ENCODE measurements around the gene IL17RA.
A peak's percentile ranks its signal among the peaks of the same experiment; 100 is the strongest.
"Not testable (repeated sequence)": the region's sequence is repeated elsewhere in the genome, so short reads cannot be mapped to it uniquely, and the experiment has no call there.

Gene IL17RA

DNA sequence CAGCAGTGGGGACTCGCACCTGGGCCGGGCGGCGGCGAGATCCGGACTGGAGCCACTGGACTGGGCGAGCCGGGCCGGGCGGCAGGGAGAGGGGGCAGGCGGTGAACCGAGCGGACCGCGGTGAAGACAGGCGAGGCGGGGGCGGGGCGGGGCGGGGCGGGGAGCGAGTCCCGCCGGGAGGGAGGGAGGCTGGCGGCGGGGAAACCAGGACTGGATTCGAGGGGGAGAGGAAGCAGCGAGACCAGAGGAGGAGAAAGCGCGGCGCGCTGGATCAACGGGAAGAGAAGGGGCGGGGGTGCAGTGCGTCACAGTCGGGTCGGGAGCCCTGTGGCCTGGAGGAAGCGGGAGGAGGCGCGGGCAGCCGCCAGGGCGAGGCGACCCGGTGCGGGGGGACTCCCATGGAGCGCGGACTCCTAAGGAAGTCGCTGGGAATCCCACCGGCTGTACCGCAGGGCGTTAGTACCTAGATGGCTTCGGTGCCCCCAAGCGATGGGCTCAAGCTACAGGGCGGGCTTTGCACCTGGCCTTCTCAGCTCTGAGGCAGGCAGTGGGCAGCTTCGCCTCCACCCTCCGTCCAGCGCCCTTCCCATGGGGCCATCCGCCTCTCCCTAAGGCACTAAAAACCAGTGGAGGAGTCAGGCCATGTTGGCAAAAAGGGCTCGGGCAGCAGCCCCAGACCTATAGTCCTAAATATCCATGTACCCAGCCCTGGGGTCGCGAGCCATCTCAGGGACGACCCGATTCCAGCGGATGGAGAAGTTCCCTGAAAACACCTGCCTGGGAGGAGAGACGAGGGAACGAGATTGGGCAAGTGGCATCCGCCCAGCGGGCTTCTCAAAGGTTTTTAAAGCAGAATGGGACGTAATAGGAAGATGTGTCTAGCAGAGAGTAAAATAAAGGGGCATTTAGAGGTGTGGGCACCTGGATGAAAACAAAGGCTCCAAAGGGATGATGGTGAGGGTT is 36.7 kb downstream of the IL17RA start, which contains the start of gene TMEM121B:
TSS of gene TMEM121B (minus strand) at position 128 of the 963 bp plus-strand sequence. CDS start 233 bp downstream, outside the sequence.
- peak in 11 of 14 donors; percentile 18 to 89 (median 47) for DNase-seq

DNA sequence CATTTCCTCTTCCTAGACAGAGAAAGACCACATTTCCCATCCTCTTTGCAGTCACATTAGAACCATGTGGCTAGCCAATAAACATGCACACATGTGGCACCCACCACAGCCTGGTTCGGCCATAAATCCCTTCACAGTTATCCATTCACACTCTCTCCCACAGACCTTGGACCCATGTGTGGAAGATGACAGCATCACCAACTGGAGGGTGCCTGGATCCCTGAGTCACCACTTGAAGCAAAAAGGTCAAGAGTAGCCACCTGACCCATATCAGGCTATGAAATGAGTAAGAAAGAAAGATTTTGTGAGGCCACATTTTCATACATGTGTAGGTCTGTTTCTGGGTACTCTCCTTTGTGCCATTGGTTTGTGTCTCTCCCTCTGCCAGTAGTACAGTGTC is 45.4 kb downstream of the IL17RA start:
- no peak for DNase-seq

DNA sequence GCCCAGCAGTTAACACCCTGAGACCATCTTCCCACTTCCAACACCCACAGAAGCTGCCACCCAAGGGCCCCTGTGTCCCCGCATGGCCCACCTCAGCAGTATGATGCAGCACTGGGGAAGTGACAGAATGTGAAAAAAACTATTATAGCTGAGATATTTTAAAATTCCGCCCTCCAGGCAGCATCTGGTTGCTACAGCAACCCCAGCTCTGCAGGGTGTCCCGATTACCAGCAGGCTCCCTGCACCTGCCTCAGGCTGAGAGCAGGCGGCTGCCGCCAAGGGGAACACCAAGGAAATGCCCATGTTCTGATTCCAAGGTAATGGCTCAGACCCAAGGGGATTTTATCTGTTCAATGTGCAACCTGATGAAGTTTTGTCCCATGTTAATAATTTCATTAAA is 46.9 kb downstream of the IL17RA start:
- DNase-seq: no peak

DNA sequence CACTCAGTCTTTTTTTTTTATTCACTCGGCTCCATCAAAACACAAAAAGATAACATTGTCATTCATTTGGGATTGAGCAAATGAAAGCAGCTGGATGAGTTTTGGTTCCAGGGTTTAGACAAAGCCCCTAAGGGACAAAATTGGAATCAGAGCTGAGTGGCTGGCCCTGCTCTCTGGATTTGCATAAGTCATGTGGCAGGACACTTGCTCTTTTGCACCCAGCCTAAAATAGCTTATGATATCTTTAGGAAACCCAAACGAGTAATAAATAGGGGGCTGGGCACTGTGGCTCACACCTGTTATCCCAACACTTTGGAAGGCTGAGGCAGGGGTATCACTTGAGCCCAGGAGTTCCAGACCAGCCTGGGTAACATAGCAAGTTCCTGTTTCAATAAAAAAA is 47.3 kb downstream of the IL17RA start:
- no peak for DNase-seq

DNA sequence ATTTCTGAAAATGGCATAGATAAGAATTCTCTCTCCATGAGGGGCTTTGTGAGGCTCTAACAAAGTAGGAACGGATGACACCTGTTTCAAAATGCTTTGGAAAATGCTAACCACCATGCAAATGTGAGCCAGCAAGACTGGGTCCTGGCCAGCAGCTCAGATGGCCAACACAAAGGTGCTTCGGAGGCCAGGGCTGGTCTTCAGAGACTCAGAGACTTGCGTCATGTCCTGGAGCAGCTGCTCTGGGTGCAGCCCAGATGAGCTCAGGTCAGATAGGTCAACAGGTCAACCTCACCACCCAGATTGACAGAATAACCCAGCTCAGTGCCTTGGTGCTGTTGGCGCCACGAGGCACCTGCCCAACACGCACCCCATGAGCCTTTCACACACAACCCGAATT is 48.3 kb downstream of the IL17RA start:
- no peak for DNase-seq

DNA sequence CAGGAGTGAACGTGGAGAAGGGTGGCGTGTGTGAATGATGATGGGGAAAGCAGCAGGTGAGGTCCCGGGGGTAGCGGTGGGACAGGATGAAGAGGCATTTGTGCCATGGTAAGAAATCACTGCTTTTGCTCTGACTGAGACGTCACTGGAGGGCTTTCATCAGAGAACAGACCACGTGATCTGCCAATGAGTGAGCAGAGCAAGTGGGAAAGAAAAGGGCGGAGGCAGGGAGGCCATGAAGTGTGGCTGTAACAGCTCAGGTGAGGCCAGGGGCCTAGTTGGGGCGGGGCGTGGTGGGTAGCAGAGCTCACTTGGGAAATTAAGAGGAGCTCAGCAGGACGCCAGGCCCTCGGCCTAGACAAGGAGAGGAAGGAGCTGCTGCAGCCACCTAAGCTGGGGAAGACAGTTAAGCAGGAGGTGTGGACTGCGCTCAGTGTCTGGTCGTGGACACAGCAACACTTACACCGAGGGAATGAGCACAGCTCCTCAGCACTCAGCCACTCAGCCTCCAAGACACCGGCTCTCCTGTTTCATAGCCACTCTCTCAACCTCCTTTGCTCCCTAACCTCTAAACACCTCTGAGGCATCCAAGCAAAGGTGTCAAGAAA is 50.5 kb downstream of the IL17RA start:
- DNase-seq: no peak

DNA sequence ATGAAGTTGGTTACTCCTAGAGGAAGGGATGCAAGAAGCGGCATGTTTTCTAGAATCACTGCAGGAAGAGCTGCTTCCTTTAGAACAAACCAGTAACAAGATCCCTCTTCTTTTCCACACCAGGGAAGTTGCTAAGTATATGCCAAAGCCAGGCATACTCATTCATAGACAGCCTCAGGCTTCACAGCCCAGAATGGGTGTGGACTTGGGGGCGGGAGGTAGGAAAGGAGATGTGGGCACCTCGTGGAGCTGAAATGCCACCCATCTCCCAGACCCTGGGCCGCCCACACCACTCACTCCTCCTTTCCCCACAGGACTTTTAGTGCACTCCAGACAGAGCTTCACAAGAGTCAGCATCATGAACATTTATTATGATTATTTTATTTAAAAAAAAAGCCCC is 52.4 kb downstream of the IL17RA start:
- no peak for DNase-seq

DNA sequence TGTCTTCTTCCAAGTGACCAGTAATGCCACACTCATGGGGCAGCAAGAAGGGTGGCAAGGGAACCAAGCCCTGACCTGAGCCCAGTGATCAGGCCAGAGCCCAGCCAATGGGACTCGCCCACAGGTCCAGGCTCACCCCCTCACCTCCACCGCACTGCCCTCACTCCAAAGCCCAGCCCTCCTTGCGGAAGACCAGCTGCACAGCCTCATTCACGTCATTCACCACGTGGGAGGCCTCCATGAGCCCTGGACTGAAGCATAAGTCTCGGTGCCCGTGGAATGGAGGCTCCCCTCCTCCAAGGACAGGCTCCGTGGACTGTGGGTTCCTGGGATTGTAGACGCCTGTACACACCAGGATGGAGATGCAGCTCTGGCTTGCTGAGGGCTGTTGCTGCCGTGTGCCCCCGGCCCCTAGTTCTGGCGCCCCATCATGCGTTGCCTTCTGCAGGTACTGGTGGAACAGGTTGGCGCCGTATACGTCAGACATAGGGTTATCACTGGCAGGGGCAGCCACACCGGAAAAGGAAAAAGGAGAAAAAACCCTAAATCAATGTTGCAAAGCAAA is 53.1 kb downstream of the IL17RA start:
- no peak for DNase-seq

DNA sequence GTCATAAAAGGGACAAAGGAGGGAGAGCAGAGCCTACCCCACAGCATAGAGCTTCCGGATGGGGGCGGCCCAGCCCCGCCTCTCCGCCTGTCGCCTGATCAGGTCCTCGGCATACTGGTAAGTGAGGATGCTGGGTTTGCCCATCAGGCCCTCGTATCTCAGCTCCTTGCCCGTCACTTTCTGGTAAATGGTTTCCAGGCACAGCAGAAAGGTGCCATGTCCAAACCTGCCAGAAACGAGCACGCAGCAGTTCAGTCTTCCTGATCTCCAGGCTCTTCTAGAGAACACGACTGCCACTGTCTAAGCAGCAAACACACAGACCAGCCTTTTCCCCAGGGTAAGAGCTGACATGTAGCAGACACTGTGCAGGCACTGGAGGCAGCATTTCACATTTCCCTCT is 53.7 kb downstream of the IL17RA start:
- no peak for DNase-seq

DNA sequence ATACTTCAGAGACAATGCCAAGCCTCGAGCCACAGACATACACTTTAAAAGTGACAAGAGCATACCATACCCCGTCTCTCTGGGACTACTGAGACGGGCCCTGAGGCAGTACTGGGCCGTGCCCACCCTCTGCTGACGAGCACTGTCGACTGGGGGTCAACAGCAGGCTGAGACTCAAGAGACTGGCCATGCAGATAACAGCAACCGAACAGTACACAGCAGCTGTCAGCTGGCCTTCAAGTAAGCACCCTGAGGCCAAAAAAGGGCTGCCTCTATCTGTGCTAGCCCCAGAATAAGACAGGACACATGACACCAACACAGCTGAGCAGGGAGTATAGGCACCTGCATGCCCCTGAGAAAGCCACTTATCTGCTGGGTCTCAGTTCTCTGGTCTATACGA is 55.2 kb downstream of the IL17RA start:
- no peak for DNase-seq

DNA sequence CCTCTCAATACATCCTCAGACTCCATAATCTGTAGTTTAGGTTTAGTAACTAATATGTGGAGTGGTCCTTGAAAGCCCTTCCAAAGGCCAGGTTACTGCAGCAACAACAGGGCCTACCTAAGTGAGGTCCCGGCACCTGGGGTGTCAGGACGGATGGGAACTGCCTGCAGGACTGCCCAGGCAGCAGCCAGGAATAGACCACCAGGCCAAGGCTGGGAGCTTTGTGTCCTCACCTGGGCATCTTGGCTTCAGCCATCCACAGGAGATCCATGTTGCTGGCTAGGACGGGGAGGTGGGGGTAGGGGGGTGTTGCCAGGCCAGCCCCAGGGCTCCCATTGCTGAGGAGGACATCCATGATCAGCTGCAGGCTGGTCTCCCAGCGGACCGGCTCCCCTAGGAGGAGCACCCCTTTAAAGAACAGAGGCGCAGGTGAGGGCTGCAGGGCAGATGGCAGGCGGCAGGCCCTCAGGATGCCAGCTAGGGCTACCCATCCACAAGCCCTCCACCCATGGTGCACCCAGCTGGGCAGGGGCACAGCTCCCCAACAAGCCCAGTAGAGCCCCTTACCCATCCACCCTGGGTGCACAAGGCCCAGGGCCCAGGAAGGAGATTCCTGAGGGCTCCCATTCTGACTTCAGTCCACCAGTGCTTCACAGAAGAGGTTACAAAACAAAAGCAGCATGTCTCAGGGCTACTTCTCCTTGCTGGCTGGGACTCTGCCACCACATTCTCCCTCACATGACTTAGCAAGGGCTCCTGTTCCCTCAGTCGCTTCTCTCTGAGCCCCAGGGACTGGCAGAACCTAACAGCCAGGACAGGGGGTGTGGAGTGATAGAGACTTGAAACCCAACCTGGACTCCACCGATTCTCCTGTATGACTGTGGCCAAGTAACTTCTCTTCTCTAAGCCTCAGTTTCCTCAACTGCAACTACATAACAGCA is 56.3 kb downstream of the IL17RA start:
- DNase-seq: no peak

DNA sequence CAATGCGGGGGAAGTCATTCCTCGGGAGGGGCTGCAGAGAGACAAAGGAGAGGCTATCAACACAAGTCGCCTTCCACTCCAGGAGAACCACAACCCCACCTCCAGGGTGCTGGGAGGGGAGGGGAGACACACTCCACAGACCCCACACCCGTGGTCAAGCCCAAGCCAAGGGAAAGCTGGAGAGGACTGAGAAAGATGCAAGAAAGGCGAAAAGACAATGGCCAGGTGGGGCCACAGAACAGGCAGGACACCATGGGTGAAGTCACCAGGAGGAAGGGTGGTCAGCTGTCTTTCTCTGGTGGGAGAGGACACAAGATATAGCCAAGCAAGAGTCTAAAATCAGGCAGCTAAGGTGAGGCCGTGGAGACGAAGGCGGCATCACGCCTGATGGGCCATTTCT is 58.3 kb downstream of the IL17RA start:
- no peak for DNase-seq

DNA sequence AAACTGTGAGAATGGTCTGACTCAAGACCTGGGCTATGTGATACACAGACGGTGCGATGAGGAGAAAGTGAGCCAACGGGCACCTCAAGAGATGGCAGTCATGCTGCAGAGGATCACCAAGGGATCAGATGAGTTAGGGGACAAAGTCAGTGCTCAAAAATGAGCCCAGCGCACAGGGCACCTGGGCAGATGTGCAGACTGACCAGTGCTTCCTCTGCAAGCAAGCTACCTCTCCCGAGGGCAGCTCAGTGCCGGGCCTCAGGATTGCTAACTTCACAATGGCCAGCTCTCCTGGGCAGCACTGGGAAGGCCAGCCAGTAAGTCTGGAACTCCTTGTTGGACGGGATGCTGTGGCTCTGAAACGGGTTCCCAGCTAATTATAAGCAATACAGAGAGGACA is 59.0 kb downstream of the IL17RA start:
- DNase-seq: no peak

DNA sequence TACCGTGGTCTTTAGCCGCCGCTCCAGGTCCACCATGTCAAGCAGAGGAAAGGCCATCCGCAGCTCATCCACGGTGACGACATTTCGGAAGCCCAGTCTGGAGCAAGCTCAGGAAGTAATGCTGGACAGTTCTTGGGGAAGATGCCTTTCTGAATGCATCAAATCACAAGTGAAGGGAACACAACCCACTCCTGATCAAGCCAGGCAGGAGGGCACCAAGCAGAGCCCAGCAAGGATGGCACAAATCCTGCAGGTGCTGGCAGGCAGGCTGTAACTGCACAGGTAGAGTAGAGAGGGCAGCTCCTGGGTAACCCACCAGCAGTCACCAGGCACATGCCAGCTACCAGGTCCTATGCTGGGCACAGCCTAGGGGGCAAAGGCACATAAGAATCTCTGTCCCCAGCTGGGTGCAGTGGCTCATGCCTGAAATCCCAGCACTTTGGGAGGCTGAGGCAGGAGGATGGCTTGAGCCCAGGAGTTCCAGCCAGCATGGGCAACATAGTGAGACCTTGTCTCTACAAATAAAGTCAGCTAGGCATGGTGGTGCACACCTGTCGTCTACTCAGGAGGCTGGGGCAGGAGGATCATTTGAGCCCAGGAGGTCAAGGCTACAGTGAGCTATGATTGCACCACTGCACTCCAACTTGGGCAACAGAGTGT is 60.4 kb downstream of the IL17RA start:
- no peak for DNase-seq

DNA sequence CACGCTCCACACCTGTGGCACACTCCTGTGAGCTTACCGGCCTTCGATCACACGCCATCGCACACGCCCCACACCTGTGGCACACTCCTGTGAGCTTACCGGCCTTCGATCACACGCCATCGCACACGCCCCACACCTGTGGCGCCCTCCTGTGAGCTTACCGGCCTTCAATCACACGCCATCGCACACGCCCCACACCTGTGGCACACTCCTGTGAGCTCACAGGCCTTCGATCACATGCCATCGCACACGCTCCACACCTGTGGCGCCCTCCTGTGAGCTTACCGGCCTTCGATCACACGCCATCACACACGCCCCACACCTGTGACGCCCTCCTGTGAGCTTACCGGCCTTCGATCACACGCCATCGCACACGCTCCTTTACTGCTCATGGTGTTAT is 62.7 kb downstream of the IL17RA start:
- not testable (repeated sequence) for DNase-seq

DNA sequence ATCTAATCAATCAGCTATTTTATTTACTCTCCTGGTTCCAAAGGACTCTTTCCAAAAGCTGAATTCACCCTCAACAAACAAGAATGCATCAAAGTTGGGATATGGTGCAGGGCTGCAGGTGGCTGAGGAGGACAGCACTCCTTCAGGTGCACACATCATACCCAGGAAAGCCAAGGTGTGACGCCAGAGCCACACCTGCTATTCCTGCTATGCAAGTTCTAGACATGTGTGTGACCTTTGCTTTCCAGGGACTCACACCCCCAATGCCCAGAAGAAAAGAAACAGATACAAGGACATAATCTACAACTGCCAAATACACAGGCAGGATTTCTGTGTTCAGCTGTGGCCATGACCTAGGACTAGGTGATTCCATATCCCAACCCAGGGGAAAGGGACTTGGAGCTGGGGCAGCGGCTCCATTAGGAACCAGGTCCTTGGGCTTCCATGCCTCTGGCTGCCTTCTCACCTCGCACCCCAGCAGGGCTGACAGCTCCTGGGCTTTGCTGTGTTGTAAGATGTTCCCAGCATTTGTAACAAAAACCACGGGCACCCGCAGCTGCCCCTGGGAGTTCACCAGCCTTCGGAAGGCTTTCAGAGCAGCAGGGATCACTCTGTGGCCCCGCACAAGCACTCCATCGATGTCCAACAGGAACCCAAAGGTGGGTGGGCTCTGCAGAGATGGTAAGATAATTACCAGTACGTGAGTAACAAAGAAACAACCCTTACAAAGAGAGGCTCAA is 64.4 kb downstream of the IL17RA start:
- no peak for DNase-seq

DNA sequence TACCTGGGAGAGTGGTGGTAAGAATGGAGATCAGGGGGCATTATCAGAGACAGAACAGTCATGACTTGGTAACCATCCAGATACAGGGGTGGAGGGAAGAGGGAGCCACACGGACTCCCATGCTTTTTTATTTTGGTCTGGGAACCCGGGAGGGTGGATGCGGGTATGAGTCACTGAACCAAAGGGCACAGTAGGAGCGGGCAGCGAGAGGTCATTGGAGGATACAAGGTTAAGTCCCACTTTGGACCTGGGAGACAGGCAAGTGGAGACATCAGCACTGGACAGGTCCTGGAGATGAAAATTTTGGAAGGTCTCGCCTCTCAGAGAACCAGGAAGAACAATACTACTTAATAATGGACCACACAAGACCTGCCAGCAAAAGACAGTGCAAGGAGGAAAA is 67.5 kb downstream of the IL17RA start:
- no peak for DNase-seq

DNA sequence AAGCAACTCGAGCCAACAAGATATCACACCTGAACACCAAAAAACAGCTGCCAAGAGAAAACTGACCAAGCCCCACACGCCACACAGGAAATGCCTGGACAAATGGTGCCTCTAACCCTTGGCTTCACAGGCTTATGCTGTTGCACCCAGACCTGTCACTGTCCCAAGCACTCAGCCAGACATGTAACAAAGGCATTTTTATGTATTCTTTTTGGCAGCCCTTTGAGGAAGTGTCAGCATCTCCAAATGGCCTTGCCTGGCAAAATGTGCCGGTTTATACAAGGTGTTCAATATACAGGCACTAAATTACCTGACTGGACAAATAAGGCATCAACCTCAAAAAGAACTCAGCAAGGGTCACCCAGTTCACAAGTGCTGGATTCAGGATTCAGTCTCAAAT is 68.2 kb downstream of the IL17RA start:
- no peak for DNase-seq

DNA sequence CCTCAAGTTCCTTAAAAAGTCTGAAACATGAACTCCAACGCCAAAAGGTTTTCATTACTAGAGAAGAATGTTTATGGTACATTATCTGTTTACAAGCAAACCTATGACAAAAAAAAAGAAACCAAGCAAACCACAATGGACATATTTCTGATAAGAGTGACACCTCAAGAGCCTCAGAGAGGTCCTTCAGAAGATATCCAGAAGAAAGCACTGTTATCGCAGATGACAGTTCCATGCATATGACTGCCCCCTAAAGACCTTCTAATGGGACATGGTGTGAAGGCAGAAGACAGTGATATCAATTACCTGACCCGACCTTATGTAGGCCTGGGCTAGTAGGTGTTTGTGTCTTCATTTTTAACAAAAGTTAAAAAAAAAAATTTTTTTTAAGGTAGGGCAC is 71.1 kb downstream of the IL17RA start:
- no peak for DNase-seq

DNA sequence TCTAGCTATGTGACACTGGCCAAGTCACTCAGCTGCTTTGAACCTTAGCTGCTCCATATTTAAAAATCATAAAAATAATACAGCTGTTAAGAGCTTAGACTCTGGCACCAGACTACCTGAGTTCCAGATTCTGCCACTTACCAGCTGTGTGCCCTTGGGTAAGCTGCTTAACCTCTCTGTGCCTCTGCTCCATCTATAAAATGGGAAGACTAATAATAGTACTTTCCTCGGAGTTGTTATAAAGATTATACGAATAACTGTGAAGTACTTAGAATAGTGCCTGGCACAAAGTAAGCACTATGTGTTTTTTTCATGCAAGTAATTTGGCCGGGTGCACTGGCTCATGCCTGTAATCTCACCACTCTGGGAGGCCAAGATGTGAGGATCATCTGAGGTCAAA is 72.9 kb downstream of the IL17RA start:
- DNase-seq: no peak

DNA sequence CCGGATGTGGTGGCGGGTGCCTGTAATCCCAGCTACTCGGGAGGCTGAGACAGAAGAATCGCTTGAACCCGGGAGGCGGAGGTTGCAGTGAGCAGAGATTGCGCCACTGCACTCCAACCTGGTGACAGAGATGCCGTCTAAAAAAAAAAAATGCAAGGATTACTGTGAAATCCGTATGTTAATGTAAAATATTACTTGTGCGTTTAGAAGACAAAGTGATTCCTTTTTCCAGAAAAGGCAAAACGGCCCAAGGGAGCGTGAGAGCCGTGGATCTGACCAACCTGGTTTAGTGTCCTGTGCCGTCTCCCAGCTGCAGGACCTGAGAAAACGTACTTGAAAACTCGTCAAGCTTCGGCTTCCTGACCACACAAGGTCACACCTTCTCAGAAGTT is 73.4 kb downstream of the IL17RA start:
- DNase-seq: no peak

Measured in C1 segment of cervical spinal cord (tissue), 14 donors.